ENCODE data around the gene CDC42BPA. TPM values are rescaled to one million over a fixed set of nuclear protein-coding genes. Genes with fewer than 3 reads are reported as not detected.

CDC42BPA gene
- total and polyA plus RNA-seq, 2 of the 13 experiments (the other 11 are each of a cell fraction or from before 2014, with no cell fraction given), result 6.5 to 16.0 TPM

DNA sequence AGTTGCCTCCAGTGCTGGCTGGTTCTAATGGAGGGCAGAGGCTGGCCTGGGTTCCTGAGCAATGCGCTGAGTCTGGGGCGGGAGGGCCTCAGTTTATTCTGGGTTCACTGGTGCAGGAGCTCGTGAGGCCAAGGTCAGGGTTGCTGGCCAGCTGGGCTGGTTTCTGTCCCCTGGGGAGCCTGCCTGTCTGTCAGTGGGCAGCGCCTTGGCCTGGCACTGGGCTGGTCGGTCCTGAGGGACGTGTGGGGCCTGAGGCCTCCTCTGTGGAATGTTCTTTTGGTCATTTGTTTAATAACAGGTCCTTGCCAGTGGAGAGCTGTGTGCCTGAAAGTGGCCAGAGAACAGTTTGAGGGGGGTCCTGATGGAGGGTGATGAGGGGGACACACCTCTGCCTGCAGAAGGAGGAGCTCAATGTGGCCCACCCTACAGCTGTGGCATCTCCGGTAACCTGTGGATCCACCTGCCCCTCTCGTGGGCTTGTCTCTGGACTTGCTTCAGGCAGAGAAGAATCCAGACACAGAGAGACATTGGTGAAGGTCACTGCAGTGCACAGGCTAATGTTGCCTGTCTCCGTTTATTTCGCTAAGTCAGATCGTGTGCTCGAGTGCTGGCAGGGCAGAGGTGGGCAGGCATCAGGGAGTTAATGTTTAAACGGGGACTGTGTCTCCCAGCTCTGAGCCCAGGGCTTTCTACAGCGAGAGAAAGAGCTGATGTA is 343.6 kb downstream of the CDC42BPA start (continued):
- TF ChIP-seq ZNF652 (CRISPR knock-in tag; IDR thresholded peaks at IDR 0.05; ENCODE audit: borderline replicate concordance, low read depth) (peak; percentile 73; the same call in 1 of the 2 replicates), ZBTB1 (CRISPR knock-in tag; IDR thresholded peaks at IDR 0.05; ENCODE audit: borderline replicate concordance) (no peak), NCOA5 (CRISPR knock-in tag; IDR thresholded peaks at IDR 0.05) (no peak), MYC (CRISPR knock-in tag; IDR thresholded peaks at IDR 0.05; ENCODE audit: borderline replicate concordance) (no peak; the same call in 1 of the 2 replicates), IRF2 (CRISPR knock-in tag; IDR thresholded peaks at IDR 0.05) (no peak), KDM3A (CRISPR knock-in tag; IDR thresholded peaks at IDR 0.05; ENCODE audit: low read depth) (no peak), JUN (CRISPR knock-in tag; IDR thresholded peaks at IDR 0.05) (no peak), REPIN1 (CRISPR knock-in tag; IDR thresholded peaks at IDR 0.05; ENCODE audit: borderline replicate concordance, low read depth) (peak; percentile 51; the same call in 1 of the 2 replicates), SRY (CRISPR knock-in tag; IDR thresholded peaks at IDR 0.05) (no peak), ZSCAN20 (CRISPR knock-in tag; IDR thresholded peaks at IDR 0.05; ENCODE audit: borderline replicate concordance) (no peak), HOXD1 (CRISPR knock-in tag; IDR thresholded peaks at IDR 0.05) (no peak), ZFP82 (CRISPR knock-in tag; IDR thresholded peaks at IDR 0.05; ENCODE audit: borderline replicate concordance) (no peak), ZNF33A (CRISPR knock-in tag; IDR thresholded peaks at IDR 0.05; ENCODE audit: borderline replicate concordance) (no peak), MEIS1 (CRISPR knock-in tag; IDR thresholded peaks at IDR 0.05; ENCODE audit: borderline replicate concordance) (no peak), ZNF570 (CRISPR knock-in tag; IDR thresholded peaks at IDR 0.05; ENCODE audit: borderline replicate concordance) (no peak), MIER2 (CRISPR knock-in tag; IDR thresholded peaks at IDR 0.05) (no peak)
- TF ChIP-seq, protein P1, sequence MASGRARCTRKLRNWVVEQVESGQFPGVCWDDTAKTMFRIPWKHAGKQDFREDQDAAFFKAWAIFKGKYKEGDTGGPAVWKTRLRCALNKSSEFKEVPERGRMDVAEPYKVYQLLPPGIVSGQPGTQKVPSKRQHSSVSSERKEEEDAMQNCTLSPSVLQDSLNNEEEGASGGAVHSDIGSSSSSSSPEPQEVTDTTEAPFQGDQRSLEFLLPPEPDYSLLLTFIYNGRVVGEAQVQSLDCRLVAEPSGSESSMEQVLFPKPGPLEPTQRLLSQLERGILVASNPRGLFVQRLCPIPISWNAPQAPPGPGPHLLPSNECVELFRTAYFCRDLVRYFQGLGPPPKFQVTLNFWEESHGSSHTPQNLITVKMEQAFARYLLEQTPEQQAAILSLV (CRISPR knock-in tag; IDR thresholded peaks at IDR 0.05; ENCODE audit: borderline replicate concordance), result no peak
- TF ChIP-seq, protein P2, sequence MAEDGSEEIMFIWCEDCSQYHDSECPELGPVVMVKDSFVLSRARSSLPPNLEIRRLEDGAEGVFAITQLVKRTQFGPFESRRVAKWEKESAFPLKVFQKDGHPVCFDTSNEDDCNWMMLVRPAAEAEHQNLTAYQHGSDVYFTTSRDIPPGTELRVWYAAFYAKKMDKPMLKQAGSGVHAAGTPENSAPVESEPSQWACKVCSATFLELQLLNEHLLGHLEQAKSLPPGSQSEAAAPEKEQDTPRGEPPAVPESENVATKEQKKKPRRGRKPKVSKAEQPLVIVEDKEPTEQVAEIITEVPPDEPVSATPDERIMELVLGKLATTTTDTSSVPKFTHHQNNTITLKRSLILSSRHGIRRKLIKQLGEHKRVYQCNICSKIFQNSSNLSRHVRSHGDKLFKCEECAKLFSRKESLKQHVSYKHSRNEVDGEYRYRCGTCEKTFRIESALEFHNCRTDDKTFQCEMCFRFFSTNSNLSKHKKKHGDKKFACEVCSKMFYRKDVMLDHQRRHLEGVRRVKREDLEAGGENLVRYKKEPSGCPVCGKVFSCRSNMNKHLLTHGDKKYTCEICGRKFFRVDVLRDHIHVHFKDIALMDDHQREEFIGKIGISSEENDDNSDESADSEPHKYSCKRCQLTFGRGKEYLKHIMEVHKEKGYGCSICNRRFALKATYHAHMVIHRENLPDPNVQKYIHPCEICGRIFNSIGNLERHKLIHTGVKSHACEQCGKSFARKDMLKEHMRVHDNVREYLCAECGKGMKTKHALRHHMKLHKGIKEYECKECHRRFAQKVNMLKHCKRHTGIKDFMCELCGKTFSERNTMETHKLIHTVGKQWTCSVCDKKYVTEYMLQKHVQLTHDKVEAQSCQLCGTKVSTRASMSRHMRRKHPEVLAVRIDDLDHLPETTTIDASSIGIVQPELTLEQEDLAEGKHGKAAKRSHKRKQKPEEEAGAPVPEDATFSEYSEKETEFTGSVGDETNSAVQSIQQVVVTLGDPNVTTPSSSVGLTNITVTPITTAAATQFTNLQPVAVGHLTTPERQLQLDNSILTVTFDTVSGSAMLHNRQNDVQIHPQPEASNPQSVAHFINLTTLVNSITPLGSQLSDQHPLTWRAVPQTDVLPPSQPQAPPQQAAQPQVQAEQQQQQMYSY (CRISPR knock-in tag; IDR thresholded peaks at IDR 0.05), result no peak
- TF ChIP-seq, protein P3, sequence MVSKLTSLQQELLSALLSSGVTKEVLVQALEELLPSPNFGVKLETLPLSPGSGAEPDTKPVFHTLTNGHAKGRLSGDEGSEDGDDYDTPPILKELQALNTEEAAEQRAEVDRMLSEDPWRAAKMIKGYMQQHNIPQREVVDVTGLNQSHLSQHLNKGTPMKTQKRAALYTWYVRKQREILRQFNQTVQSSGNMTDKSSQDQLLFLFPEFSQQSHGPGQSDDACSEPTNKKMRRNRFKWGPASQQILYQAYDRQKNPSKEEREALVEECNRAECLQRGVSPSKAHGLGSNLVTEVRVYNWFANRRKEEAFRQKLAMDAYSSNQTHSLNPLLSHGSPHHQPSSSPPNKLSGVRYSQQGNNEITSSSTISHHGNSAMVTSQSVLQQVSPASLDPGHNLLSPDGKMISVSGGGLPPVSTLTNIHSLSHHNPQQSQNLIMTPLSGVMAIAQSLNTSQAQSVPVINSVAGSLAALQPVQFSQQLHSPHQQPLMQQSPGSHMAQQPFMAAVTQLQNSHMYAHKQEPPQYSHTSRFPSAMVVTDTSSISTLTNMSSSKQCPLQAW (CRISPR knock-in tag; IDR thresholded peaks at IDR 0.05), result peak; percentile 88
- TF ChIP-seq, protein P4, sequence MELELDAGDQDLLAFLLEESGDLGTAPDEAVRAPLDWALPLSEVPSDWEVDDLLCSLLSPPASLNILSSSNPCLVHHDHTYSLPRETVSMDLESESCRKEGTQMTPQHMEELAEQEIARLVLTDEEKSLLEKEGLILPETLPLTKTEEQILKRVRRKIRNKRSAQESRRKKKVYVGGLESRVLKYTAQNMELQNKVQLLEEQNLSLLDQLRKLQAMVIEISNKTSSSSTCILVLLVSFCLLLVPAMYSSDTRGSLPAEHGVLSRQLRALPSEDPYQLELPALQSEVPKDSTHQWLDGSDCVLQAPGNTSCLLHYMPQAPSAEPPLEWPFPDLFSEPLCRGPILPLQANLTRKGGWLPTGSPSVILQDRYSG (CRISPR knock-in tag; IDR thresholded peaks at IDR 0.05), result no peak
- TF ChIP-seq, protein P5, sequence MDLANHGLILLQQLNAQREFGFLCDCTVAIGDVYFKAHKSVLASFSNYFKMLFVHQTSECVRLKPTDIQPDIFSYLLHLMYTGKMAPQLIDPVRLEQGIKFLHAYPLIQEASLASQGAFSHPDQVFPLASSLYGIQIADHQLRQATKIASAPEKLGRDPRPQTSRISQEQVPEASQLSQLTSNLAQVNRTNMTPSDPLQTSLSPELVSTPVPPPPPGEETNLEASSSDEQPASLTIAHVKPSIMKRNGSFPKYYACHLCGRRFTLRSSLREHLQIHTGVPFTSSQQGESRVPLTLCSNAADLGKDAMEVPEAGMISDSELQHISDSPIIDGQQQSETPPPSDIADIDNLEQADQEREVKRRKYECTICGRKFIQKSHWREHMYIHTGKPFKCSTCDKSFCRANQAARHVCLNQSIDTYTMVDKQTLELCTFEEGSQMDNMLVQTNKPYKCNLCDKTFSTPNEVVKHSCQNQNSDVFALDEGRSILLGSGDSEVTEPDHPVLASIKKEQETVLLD (CRISPR knock-in tag; IDR thresholded peaks at IDR 0.05; ENCODE audit: low read depth), result no peak
